ENCODE data around the gene TNNI3K. TPM values are rescaled to one million over a fixed set of nuclear protein-coding genes. Genes with fewer than 3 reads are reported as not detected.
A peak's percentile ranks its signal among the peaks of the same experiment; 100 is the strongest.

Gene TNNI3K
- total RNA-seq, 1 donor from 2014 or later = 89.7 TPM

DNA sequence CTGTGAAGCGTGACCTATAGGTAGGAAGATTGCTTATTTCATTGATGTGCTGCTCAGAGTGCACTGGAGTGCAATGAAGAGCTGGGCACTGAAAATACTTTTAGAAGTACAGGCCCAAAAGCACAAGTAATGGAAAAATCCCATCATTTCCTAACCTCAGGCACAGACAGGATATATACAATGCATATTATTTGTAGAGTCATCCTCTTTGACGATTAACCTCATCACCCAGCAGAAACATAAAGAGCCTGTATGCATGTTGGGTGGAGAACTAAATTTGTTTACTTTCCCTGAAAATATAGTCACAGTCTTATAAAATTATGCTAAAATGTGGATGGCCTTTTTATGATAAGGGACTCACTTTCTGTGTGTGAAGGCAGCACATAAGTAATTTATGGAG is 98.1 kb downstream of the TNNI3K start:
- peaks cover 32% of the 10 kb centered on the region for H3K36me3 ChIP-seq
- TF ChIP-seq, protein P1, sequence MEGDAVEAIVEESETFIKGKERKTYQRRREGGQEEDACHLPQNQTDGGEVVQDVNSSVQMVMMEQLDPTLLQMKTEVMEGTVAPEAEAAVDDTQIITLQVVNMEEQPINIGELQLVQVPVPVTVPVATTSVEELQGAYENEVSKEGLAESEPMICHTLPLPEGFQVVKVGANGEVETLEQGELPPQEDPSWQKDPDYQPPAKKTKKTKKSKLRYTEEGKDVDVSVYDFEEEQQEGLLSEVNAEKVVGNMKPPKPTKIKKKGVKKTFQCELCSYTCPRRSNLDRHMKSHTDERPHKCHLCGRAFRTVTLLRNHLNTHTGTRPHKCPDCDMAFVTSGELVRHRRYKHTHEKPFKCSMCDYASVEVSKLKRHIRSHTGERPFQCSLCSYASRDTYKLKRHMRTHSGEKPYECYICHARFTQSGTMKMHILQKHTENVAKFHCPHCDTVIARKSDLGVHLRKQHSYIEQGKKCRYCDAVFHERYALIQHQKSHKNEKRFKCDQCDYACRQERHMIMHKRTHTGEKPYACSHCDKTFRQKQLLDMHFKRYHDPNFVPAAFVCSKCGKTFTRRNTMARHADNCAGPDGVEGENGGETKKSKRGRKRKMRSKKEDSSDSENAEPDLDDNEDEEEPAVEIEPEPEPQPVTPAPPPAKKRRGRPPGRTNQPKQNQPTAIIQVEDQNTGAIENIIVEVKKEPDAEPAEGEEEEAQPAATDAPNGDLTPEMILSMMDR (IDR thresholded peaks at IDR 0.05; ENCODE audit: borderline replicate concordance) = no peak
- DNase-seq = no peak
- H3K4me3 ChIP-seq = no peak overlapping the region
- intact Hi-C loops (cut with micrococcal nuclease) = no loop called here
- H3K4me1 ChIP-seq = peaks cover under 1% of the 10 kb centered on the region
- H3K27me3 ChIP-seq (ENCODE audit: low read depth) = no peaks in the 10 kb centered on the region
- no peaks in the 10 kb centered on the region for H3K9me3 ChIP-seq (replicated peaks)
- H3K27ac ChIP-seq (replicated peaks) = no peak overlapping the region

DNA sequence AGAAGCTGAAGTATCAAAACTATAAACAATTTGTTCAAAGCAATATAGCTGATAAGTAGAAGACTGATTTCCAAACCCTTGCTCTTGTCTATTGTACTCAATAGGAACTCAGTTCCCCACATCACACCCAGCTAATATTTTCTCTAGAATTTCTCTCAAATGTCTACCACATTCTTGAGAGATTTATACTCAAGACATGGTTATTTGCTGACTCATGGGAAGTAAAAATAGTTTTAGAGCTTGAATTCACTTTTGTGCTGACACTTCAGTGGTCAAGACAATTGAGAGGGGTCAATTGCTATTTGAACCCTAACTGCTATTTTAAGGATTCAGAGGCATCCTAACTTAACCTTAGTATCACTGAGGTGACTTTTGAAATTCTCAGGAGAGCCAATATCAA is 99.0 kb downstream of the TNNI3K start:
- H3K9me3 ChIP-seq (replicated peaks) = no peaks in the 10 kb centered on the region
- TF ChIP-seq, protein P1 (IDR thresholded peaks at IDR 0.05; ENCODE audit: borderline replicate concordance) = no peak
- no peak overlapping the region for H3K4me3 ChIP-seq
- no peak for DNase-seq
- H3K27ac ChIP-seq (replicated peaks) = peak overlapping the region; percentile 13
- intact Hi-C loops (cut with micrococcal nuclease) = no loop called here
- H3K36me3 ChIP-seq = peaks cover 32% of the 10 kb centered on the region
- H3K4me1 ChIP-seq = peaks cover 9% of the 10 kb centered on the region
- no peaks in the 10 kb centered on the region for H3K27me3 ChIP-seq (ENCODE audit: low read depth)

DNA sequence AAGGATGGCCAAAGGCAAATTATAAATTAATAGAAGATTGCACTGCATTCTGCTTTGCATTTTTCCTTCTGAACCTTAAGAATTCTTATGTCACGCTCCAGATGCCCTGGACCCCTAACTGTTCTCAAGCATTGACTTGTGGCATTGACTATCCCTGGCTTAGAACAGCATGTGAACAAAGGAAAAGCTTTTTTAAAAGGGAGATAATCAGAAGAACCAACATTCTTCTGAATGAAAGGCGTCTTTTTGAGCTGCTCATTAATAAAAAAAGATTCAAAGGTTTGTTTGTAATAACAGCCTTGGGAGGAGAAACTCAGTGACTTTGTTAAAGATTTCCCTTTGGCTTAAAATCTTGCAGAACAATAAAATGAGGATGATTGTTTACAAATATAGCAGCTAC is 105.5 kb downstream of the TNNI3K start:
- H3K36me3 ChIP-seq = peaks cover 20% of the 10 kb centered on the region
- intact Hi-C loops (cut with micrococcal nuclease) = no loop called here
- H3K9me3 ChIP-seq (replicated peaks) = no peaks in the 10 kb centered on the region
- H3K27me3 ChIP-seq (ENCODE audit: low read depth) = no peaks in the 10 kb centered on the region
- H3K4me3 ChIP-seq = no peak overlapping the region
- TF ChIP-seq, protein P1 (IDR thresholded peaks at IDR 0.05; ENCODE audit: borderline replicate concordance) = no peak
- H3K4me1 ChIP-seq = peaks cover 64% of the 10 kb centered on the region
- H3K27ac ChIP-seq (replicated peaks) = peak overlapping the region; percentile 70
- DNase-seq = no peak

DNA sequence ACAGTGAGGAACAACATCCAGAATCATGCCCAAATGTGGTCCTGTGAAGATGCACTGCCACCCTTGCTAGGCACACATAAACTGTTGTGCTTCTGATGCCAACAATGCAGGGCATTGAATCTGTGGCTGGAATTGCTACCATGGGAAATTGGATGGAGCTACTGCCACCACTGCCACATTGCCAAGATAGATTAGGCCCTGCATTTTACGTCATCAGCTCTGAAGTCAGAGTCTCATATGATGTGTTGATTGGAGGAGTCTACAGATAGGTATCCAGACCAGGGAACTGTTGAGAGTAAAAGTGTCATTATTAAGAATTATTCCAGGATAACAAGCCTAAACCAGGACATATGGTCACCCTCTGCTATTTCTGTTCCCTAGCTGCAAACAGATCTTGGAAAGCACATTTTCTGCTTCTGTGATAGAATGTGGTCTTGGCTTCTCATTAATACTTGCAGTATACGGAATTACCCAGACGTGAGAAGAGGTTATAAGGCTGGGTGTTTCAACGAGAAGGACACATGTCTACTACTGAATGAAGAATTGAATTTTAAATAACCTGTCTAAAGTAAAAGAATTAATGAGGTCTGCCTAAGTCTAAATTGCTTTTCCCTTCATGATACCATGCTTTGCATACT is 106.6 kb downstream of the TNNI3K start:
- intact Hi-C loops (cut with micrococcal nuclease) = no loop called here

DNA sequence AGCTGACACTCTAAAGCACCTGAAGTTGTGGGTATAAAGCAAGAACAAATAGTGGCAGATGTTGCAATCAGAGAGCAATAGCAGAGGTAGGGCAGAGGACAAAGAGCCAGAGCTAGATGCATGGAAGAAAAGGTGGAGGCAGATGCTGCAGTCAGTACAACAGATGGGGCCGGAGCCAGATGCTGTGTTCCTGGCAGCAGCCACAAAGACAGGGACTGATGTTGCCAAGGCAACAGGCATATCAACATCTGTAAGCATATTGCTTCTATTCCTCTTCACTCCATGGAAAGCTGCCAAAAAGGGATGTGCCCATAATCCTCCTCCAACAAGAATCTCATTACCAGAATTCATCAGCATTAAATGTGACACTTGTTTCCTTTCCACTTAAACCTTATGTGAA is 108.0 kb downstream of the TNNI3K start:
- peak; percentile 16 for DNase-seq
- no peaks in the 10 kb centered on the region for H3K27me3 ChIP-seq (ENCODE audit: low read depth)
- TF ChIP-seq, protein P1 (IDR thresholded peaks at IDR 0.05; ENCODE audit: borderline replicate concordance) = no peak
- H3K9me3 ChIP-seq (replicated peaks) = peaks cover 1% of the 10 kb centered on the region
- intact Hi-C loops (cut with micrococcal nuclease) = no loop called here
- no peak overlapping the region for H3K4me3 ChIP-seq
- H3K4me1 ChIP-seq = peaks cover 67% of the 10 kb centered on the region
- peaks cover 19% of the 10 kb centered on the region for H3K36me3 ChIP-seq
- H3K27ac ChIP-seq (replicated peaks) = peak overlapping the region; percentile 70

More for the DNA sequence above, 106.6 kb downstream of the TNNI3K start:
- DNase-seq = no peak
- Histone ChIP-seq H3K9me3 (replicated peaks) (no peaks in the 10 kb centered on the region), H3K4me3 (no peak overlapping the region), H3K27me3 (ENCODE audit: low read depth) (no peaks in the 10 kb centered on the region), H3K27ac (replicated peaks) (peak overlapping the region; percentile 70), H3K4me1 (peaks cover 67% of the 10 kb centered on the region), H3K36me3 (peaks cover 18% of the 10 kb centered on the region)
- TF ChIP-seq, protein P1 (IDR thresholded peaks at IDR 0.05; ENCODE audit: borderline replicate concordance) = no peak

All from left ventricle myocardium inferior (tissue), 1 donor.